Measurements from ENCODE around the gene SLC12A7.
"Not testable (repeated sequence)": the region's sequence is repeated elsewhere in the genome, so short reads cannot be mapped to it uniquely, and the experiment has no call there.

Gene SLC12A7

DNA sequence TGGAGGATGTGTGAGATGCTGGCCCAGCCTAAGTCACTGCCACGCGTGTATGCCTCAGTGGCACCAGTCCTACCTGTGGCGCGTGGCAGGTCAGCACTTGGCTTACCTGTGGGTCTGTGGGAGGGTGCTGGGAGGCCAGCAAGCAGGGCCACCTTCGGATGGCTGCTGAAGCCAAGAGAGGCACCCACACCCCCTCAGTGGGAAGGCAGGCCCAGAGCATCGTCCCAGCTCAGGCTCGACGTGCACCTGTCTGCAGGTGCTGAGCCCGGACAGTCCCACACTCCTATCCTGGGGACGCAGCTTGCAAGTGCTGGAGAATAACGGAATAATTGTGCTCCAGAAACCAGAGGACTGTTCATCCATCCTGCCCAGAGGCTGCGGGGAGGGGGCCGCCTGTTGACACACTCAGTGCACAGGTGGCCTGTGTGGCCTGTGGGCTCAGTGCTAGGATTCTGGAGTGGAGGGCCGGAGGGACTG, 79.3 kb downstream of the SLC12A7 start:
- no peak for DNase-seq

DNA sequence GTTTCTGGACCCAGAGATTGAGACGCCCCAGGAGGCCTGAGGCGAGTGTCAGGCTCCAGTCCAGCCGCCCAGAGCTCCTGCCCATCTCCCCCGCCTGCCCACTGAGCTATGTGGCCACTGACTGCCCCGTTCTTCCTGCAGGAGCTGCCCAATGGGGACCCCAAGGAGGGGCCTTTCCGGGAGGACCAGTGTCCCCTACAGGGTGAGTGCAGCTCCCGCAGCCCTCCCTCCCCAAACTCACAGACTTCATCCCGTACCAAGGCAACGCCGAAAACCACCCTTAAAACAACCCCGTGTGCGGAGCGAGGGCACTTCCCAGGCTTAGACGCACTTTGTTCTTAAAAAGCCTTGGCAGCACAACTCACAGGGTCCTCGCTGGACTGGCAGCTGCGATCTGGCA, 79.9 kb downstream of the SLC12A7 start:
- DNase-seq = no peak

DNA sequence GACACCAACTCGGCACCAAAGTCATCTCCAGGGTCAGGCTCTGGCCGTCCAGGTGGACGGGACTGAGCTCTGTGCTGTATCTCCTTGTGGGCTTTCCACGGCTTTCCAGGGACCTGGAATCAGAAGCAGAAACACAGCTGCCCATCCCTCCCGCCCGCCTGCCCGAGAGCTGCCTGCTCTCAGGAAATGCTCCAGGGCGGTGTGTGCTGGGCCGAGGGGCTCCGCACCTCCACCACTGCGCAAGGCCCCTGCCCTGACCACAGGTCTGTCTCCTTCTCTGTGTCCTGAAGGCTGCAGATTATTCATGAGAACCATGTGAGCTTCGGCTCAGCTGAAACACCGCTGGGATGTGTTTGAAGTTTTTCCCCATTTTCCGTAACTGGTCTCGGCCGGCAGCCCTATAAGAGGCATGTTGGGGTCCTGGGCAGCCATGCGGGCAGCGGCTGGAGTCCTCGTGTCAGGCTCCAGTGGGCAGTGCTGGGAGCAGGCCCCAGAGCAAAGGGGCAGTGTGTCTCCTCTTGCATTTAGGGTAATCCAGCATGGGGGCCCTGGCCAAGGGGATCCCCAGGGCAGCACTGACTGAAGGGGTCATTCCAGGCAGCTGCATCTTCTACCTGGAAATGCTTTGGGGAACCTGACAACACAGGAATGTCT, 80.4 kb downstream of the SLC12A7 start:
- DNase-seq = no peak

DNA sequence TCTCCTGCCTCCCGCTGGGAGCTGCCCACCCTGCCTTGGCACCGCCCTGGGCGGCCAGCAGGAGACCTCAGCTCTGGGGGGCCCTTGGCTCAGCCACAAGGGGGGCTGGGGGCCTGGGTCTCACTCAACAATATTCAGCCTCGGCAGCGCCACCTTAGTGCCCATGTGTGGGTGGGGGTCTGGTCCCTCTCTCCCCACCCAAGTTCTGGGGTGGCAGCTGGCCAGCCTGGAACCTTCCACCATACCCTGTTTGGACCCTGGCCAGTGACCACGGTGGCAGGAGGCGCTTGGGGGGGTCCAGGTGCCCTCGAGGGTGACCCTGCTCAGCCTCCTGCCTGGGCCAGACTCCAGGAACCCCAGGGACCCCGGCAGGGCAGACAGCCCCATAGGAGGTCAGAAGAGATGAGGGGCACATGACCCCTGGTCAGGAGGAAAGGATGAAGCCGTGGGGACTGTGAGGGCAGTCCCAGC, 81.0 kb downstream of the SLC12A7 start:
- DNase-seq = no peak

DNA sequence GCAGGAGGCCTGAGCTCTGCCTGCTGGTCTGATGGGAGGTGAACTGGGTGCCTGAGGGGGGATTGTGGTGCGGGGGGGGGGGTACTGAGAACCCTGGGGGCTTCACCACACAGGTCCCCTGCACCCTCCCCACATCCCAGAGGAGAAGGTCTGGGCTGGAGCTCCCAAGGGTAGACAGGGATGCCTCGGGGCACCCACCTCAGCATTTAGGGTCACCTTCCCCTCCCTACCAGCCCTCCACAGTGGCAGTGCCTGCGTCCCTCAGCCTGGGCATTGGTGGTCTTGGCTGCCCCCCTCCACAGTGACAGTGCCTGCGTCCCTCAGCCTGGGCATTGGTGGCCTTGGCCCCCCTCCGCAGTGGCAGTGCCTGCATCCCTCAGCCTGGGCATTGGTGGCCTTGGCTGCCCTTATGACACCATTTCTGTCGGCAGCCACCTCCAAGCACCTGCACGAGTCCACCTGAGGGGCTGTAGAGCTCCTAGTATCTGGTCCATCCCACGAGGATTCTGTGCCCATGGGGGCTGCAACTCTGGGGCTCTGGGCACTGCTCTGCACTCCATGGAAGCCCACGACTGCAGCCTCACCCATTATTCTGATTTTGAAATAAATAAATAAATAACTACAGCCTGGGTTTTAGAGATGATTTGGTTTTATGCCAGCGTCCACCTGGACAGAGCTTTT, 81.8 kb downstream of the SLC12A7 start:
- no peak for DNase-seq

DNA sequence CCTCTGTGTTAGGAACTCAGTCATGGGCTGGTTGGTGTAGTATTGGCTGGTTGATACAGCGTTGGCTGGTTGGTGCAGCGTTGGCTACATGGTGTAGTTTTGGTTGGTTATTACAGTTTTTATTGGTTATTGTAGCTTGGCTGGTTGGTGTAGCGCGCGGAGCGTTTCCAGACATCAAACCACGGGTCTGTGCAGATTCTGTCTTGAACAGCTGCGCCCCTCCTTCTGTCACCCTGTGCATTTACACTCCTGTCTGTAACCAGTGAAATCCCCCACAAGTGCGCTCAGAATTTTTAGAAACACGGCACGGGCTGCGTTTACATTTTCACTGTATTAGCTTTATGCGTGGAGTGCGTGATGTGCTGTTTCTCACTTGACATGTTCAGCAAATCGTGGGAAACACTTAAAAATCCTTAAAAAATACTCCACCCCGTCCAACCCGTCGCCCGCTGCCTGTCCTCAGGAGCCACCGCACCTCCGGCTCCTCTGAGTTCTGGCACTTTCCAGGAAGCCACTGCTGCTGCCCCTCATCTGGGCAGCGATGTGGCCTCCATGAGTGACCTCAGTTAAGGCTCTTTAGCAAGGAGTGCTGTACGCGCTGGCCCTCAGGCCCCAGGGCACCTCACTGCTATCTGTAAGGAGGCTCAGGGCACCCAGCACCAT, 82.5 kb downstream of the SLC12A7 start:
- no peak for DNase-seq

DNA sequence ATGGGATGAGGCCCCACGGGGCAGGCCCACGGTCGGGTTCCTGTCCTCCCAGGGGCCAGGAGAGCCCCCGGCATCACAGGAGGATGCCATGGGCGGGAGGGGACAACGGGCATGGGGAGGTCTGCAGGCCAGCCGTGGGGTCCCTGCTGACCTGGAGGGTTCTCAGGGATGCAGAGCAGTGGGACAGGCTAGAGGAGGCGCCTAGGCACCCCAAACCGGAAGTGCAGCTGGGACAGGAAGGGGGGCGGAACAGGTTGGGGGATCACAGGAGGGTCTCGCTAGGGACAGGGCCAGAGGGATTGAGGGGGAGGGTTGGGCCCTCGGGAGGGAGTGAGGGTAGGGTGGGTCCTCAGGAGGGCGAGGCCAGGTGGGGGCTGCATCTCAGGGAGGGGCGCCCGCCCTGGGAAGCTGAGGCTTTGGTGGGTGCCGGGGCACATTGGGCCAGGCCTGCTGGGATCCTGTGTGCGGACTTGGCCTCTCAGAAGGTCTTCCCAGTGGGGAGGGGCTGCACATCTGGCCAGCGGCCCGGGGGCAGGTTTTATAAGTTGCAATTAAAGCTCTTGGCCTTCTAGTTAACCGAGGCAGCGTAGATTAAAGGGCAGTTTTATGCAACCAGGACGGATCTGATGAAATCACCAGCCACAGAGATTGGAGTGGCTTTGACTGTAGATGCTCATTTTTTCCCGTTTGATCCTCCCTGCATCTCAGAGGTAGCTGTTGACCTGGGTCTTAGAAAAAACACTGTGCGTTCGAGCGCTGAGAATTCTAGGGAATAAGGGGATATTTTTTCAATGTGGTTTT, 83.2 kb downstream of the SLC12A7 start:
- DNase-seq = no peak

DNA sequence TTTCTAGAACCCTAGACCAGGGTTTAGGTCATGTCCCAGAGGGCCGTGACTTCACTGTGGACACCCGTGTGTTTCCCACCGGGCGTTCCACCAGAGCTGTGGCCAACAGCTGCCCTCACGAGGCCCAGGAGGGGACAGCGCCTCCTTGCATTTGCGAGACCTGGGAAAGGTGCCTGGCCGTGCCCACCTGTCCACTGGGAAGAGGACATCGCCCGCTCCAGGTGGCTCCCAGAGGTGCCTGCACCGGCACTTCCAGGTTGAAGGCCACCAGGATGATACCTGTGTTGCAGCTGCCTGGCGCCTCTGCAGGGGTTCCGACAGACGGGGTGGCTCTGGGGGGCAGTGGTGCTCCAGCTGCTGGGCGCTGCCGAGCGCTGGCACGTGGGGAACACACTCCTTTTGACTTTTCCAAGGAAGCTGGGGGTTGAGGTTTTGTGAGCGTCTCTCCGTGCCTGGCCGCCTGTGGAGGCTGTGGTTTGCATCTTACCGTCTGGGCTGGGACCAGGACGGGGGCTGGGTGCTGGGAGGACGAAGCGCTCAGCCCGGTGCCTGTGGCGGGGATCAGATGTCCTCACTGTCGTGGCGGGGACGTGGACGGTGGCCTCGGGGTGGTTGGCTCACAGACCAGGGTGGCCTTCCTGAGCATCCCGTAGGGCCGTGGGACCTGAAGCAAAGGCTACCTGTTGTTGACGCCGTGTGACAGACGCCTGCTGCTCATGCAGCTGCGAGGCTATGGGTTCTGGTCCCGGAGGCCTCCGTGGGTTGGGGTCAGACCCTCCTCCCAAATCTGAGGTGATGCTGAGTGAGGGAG, 84.0 kb downstream of the SLC12A7 start:
- no peak for DNase-seq

DNA sequence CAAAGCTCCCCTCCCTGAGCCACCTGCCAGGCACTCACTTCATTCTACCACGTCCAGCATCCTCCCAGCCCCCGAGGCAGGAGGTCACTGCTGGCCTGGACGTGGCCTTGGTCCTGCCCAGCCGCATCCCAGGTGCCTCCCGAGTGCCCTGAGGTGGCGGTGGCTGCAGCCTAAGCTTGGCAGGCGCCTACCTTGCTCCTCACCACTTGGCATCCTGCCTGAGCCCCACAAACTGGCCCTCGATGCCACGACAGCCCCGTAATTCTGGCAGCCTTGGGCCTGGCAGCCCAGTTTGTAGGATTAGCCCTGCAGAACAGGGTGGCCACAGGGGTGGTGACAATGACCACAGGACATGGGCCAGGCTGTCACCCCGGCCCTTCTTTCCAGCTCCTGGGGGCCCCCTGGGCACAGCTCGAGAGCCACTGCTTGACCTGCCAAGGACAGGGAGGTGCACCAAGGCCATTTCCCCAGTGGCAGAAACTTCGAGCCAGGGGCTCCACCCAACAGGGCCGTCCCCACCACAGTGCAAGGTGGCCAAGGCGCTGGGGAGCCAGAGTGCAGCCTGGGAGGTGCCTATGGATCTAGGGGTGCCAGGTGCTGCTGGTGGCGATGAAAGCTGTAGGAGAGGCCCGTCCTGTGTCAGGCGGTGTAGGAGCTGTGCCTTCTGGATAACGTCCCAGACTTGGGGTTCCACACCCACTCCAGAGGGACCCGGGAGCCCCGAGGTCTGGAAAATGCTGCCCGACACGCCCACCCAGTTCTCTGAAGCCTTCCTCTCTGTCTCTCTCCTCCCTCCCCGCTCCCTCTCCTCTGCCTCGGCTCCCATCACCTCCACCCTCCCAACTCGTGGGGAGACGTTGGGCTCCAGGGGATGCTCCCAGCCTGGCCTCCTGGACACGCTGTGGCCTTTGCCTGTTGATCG, 84.9 kb downstream of the SLC12A7 start:
- no peak for DNase-seq

DNA sequence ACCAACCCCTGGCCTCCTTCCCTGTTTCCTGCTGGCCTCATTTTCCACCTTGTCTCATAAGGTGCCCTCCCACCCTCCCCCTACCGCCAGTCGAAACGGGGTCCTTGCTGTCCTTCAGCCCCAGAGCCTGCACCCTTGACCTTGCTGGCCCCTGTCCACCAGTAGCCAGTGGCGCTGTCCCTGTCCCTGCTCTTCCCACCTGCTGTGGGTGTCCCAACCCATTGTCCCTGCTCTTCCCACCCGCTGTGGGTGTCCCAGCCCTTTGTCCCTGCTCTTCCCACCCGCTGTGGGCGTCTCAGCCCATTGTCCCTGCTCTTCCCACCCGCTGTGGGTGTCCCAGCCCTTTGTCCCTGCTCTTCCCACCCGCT, 89.9 kb downstream of the SLC12A7 start:
- not testable (repeated sequence) for DNase-seq

DNA sequence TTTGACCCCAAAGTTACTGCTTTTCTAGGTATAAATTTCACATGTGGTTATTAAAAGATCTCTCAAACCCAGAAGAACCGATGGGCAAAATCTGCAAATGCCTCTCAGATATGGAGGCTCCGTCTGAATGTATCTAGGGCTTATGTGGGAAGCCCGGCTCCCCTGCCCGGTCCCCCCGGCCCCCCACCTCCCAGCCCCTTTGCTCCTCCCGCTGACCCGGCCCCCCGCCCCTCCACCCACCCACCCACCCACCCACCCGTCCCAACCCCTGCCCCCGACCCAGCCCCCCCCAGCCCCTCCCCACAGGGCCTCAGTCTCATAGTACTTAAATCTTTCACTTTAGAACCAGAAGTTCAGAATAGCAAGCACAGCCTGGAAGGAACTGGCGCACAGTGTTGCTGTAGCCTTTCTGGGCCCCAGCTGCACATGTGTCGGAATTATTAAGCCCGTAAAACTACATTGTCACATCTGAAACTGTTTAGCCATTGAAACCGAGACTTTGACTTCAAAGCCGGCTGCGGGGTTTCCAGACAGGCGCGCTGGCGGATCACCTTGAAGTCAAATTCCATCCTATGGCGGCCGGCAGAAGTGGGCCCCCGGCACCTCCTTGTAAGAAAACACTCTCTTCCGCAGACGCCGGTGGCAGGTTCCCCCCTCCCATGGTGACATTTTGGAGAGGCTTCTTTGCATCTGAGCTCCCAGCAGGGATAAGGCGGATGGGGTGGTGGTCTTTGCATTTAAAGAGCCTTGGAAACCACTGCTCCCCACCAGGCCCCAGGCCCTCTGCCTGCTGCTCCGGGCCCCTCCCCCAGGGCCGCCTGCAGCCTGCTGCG, 90.5 kb downstream of the SLC12A7 start:
- DNase-seq = no peak

DNA sequence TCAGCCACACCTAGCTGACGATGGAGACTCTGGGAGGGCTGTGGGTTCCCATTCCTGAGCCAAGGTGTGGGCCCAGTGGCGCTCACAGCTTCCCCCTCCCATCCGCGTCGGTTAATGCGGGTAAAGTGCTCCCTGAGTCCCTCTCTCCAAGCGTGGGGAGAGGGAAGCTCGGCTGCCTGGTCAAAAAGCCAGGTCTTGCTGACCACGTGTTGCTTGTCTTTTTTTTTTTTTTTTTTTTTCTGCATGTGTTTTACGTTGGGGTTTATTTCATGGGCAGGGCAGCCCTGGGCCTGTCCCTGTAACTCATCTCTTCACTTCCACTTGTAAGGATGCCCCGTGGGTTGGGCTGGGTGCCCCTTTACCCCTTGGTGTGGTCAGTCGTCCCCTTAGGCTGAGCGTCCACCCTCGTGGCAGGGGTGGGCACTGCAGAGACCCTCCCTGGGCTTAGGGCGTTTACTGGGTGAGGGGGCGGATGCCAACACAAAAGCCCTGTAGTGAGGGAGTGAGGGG, 91.4 kb downstream of the SLC12A7 start:
- DNase-seq = no peak

DNA sequence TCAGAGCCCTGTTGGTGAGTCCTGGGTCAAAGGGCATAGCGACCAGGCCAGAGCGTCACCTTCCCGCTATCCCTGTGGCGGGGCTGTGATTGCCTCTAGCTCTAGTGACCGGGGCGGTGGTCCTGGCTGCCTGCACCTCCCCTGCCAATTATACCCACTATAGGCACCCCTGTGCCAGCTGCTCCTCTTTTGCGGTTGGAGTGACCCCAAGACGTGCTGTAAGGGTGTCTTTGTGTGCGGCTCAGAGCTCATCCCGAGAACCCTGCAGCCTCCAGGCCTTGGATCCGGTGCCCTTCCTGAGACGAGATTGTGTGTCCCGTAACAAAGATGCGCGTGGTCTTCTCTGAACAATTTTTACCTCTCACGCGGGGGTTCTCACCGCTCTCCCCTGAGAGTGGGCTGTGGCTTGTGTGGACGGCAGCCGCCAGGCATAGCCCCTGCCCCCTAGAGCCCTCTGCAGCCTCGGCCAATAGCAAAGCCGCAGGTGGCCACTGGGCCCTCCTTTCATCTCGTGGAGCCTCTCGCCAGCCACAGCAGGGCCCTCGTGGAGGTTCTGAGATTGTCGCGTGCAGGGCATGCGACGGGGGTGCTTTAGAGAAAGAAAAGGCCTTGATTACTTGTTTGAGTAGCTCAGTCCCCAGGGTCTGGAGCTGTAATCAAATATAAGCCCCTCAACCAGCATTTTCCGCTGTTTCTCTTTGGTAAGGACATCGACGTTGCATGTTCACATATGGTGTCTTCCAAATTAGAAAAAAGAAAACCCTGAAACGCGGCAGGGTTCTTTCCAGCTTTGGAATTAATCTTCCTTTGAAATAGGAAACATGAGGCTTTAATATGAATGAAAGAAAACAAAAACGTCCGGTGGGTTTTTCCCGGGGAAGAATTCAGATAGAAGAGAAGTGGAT, 92.6 kb downstream of the SLC12A7 start:
- no peak for DNase-seq

DNA sequence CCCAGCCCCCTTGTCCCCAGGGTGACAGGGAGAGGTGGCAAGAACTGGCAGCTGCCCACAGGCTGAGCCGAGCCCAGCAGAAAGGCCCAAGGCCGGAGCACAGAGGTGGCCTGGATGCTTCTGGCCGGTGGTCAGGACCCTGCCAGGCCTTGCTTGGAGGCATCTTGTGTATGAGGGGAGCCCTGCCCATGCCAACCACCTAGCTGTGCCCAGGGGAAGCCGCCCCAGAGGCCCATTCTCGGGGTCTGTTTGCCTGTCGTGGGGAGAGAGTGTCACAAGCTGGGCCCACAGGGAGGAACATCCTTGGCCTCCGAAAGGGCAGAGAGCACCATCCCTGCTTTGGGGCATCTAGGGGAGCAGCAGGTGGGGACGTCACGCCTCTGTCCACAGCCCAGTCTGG, 93.3 kb downstream of the SLC12A7 start:
- DNase-seq = no peak

DNA sequence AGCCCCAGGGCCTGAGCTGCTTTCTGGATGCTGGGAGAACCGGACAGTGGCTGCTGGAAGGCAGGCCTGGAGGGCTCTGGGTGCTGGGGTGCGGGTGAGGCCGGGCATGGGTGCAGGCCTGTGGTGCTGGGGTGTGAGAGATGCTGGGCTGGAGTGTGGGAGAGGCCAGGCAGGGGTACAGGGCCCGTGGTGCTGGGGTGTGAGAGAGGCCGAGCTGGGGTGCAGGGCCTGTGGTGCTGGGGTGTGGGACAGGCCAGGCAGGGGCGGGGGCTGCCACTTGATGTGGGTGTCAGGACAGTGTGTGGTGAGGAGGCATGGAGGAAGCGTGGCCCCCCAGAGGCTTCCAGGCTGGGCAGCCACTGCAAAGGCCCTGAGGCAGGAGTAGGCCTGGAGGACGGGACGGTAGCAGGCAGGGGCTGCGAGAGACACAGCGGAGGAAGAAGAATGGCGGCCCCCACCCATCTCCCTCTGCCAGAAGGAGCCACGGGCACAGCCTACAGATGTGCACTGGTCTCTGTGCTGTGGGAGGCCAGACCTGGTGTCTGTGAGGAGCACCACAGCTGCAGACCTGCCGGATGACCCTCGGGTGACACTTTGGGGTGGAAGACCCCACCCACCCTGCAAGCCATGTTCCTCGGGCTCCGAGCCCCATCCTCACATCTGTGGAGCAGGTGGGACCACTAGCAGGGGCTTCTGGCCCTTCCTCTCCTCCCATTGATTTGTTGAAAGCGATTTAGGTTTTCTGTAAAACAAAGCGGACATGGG, 94.0 kb downstream of the SLC12A7 start:
- DNase-seq = no peak

DNA sequence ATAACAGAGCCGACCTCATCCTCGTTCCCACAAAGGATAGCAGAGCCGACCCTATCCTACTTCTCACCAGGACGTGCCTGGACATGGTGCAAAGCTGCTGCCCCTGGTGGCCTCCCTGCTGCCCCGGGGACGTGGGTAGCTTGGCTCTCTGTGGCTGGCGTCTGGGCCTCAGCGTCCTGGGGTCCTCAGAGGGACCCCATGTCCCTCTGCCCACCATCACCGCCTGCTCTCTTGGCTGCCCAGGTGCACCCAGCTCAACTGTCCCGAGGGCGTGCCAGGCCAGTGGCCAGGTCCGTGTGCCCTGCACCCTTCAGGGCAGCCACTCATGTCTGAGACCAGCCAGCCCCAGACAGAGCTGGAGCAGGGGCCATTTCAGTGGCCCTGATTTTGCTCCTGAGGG, 94.8 kb downstream of the SLC12A7 start:
- DNase-seq = no peak

DNA sequence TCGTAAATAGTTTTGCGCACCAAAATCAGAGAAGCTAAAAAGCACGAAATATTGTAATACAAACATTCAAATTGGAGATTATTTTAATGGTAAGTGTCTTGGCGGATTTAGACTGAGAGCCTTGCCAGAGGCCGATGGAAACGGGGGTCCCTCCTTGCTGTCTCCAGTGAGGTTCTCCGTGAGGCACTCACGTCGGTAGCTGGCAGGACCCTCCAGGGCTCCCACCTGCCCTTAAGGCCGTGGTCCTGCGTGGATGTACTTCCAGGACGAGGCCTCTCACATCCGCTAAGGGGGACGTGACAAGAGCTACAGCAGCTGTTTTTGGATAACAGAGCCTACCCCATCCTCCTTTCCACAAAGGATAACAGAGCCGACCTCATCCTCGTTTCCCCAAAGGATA, 95.4 kb downstream of the SLC12A7 start:
- DNase-seq = no peak

DNA sequence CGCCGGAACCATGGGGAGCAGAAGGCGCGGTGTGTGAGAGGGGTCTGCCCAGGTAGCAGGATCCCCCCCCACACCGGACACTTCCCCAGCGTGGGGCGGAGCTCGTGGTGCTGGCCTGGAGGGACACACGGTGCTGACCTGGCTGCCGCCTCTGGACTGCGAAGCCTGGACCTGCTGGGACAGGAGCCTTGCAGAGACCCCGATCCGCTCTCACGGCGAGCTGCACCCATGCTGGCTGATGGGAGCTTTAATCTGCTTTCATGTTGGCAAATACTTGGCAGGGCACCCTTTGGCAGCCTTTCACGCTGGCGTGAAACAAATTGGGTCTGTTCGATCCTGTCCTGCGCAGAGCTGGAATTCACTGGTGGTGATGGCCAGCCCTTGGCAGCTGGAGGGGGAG, 95.8 kb downstream of the SLC12A7 start:
- no peak for DNase-seq

Measured in activated CD4-positive, alpha-beta T cell treated with anti-CD3 and anti-CD28 coated beads, Interleukin-2, amount 50 U/mL, for 4 hours (primary cell).